Measurements from ENCODE around the gene RGS19.

GRCh38 chr20:64077876-64078551, 1.3 kb downstream of the RGS19 start:
- TF ChIP-seq CTCF (IDR thresholded peaks at IDR 0.05), result no peak
- TF ChIP-seq POLR2A (IDR thresholded peaks at IDR 0.05), result no peak
